Umbilical cord (tissue), 2 donors: ENCODE measurements around the gene FDX2. TPM values are rescaled to one million over a fixed set of nuclear protein-coding genes. Genes with fewer than 3 reads are reported as not detected.
"Not testable (repeated sequence)": the region's sequence is repeated elsewhere in the genome, so short reads cannot be mapped to it uniquely, and the experiment has no call there.

Experiments
- DNase-seq: peaks from one replicate; pipeline ENCODE4 v3.0.0-alpha.2; 2015; ENCODE audit warnings: low spot score
- total RNA-seq: library from RNA; depleted of rRNA; stranded (reverse); fragments of >200 nt; gene quantifications from one replicate; pipeline ENCODE4 v1.2.3, GENCODE V29; 2014; ENCODE audit warnings: low replicate concordance; ENCODE audit not compliant: insufficient read depth

The FDX2 gene
- total RNA-seq, 1 donor from 2014 or later, result 18.3 TPM

GRCh38 chr19:10284065-10284959 is 31.5 kb downstream of the FDX2 start:
- DNase-seq, result no peak

GRCh38 chr19:10283301-10284064 is 32.3 kb downstream of the FDX2 start:
- no peak for DNase-seq

GRCh38 chr19:10282043-10282442 is 33.8 kb downstream of the FDX2 start:
- DNase-seq, result not testable (repeated sequence)

- no peak for DNase-seq
Observed at GRCh38 chr19:10279737-10280442, 35.9 kb downstream of the FDX2 start.

GRCh38 chr19:10278935-10279334 is 36.9 kb downstream of the FDX2 start:
- no peak for DNase-seq

- DNase-seq, result no peak
Observed at GRCh38 chr19:10277795-10278589, 37.8 kb downstream of the FDX2 start.

- DNase-seq, result no peak
Observed at GRCh38 chr19:10274589-10274988, 41.2 kb downstream of the FDX2 start.

- no peak for DNase-seq
Observed at GRCh38 chr19:10271543-10272086, 44.2 kb downstream of the FDX2 start.

- peak; percentile 53 for DNase-seq
Observed at GRCh38 chr19:10270616-10271394, 45.0 kb downstream of the FDX2 start, which contains the start of gene ICAM1. TSS of gene ICAM1 (plus strand) at chr19:10271120. CDS start at chr19:10271160, 40 bp downstream.

- no peak for DNase-seq
Observed at GRCh38 chr19:10270180-10270615, 45.6 kb downstream of the FDX2 start.

GRCh38 chr19:10269333-10270179 is 46.3 kb downstream of the FDX2 start:
- peak; percentile 83 for DNase-seq

GRCh38 chr19:10268071-10268470 is 47.7 kb downstream of the FDX2 start:
- no peak for DNase-seq

GRCh38 chr19:10266706-10267105 is 49.1 kb downstream of the FDX2 start:
- no peak for DNase-seq

GRCh38 chr19:10262771-10263170 is 53.0 kb downstream of the FDX2 start:
- no peak for DNase-seq

- DNase-seq, result no peak
Observed at GRCh38 chr19:10260141-10260584, 55.7 kb downstream of the FDX2 start.
